ENCODE data around the gene ACOT2. TPM values are rescaled to one million over a fixed set of nuclear protein-coding genes. Genes with fewer than 3 reads are reported as not detected.
"Not testable (repeated sequence)": the region's sequence is repeated elsewhere in the genome, so short reads cannot be mapped to it uniquely, and the experiment has no call there.

ACOT2 gene
- total and polyA plus RNA-seq, 2 donors (not counting 1 experiment from before 2014, with no cell fraction given): 8.3 to 17.7 TPM

DNA sequence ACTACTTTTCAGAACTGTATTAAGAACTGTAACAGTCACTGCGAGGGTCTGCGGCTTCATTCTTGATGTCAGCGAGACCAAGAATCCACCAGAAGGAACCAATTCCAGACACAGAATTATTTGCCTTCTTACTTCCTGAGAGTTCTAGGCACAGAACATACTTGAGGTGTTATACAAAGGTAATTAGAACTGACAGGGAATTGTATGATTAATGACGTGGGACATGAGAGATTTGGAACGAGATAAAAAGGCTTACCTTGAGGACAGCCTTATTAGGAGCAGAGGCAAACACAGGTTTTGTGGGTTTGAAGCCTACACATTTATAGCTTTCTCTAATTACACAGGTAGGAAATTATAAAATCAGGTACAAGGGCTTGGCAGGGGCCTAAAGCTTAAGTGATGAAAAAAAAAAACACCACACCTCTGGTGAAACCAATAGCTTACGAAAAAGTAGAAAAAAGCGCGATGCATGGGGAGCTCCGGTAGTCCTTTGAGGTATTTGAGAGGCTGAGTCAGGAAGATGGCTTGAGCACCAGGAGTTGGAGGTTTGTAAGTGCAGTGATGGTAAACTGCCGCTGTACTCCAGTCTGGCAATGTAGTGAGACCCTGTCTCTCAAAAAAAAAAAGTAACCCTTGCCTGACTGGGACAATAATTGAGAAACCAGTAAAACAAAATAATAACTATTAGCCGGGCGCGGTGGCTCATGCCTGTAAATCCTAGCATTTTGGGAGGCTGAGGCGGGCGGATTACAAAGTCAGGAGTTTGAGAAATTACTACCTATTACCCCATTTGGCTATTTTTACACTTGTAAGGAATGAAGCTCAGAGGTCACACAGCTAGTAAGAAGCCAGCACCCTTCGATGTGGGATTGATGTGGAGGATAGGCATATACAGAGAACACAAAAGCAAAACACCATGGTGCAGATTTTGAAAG, 795 bp upstream of the ACOT2 start:
- ChIA-PET CTCF (interaction anchor here (0.6 to 4.4 kb wide), 6 partner anchors 27 to 161 kb away, joined by 3 to 44 read pairs (median 5); partner anchors contain the start of gene ACOT6), POLR2A (interaction anchor here (0.6 to 1.6 kb wide), 3 partner anchors 29 to 108 kb away, joined by 3 to 4 read pairs (median 3); partner anchors contain the start of gene RIOX1)
- Histone ChIP-seq H3K9me3 (ENCODE audit: control extremely low read depth in 1 of 3, control insufficient read depth in 2 of 3, insufficient read depth in 1 of 3, low read length in 2 of 3) (peaks cover 0 to 4% (median 0%) of the 10 kb centered on the region in 3 donors), H3K27me3 (replicated peaks in 1 of 4; ENCODE audit: control extremely low read depth in 1 of 4, control insufficient read depth in 3 of 4, insufficient read depth in 4 of 4, low read length in 3 of 4) (no peaks in the 10 kb centered on the region), H3K4me1 (ENCODE audit: control insufficient read depth in 2 of 2, insufficient read depth in 2 of 2, low read length in 2 of 2) (peaks cover 19 to 32% of the 10 kb centered on the region in 2 donors), H4K20me1 (ENCODE audit: control insufficient read depth, insufficient read depth, low read length, poor library complexity, severe bottlenecking) (no peaks in the 10 kb centered on the region), H2AFZ (ENCODE audit: insufficient read depth, low read depth, low read length, poor library complexity, severe bottlenecking) (peak overlapping the region; percentile 78), H3K4me2 (replicated peaks; ENCODE audit: low read depth, low read length, poor library complexity, severe bottlenecking) (peak overlapping the region; percentile 83), H3K4me3 (ENCODE audit: control extremely low read depth in 1 of 5, extremely low read depth in 1 of 5, insufficient read depth in 1 of 5, low read depth in 2 of 5, low read length in 4 of 5) (peak overlapping the region; percentile 59 to 70 (median 66)), H3K27ac (ENCODE audit: low read length in 2 of 2) (peak overlapping the region in 1 of 2 donors; percentile 68), H3K36me3 (replicated peaks in 1 of 2; ENCODE audit: control extremely low read depth in 1 of 2, control insufficient read depth in 1 of 2, extremely low read depth in 1 of 2, insufficient read depth in 2 of 2, low read length in 1 of 2) (no peaks in the 10 kb centered on the region), H3K79me2 (ENCODE audit: control insufficient read depth, insufficient read depth, low read length) (peaks cover 20% of the 10 kb centered on the region), H3K9ac (ENCODE audit: low read length) (peak overlapping the region; percentile 68)
- DNase-seq: no peak
- no peak for ATAC-seq (ENCODE audit: low read depth)
- intact Hi-C loops (cut with micrococcal nuclease): loop anchor here (2.0 to 5.0 kb wide), 2 partner anchors 76 to 77 kb away; partner anchors contain the start of genes DNAL1 and RIOX1
- H3K4me1 Mint-ChIP-seq: peaks cover 38% of the 10 kb centered on the region
- H3K27me3 Mint-ChIP-seq: no peaks in the 10 kb centered on the region
- peak overlapping the region; percentile 94 for H3K27ac Mint-ChIP-seq
- H3K9me3 Mint-ChIP-seq (ENCODE audit: insufficient read depth): no peaks in the 10 kb centered on the region
- 100% methylated on average over 3 of the region's 16 CpGs for WGBS (ENCODE audit: insufficient coverage)
- H3K4me3 Mint-ChIP-seq: peak overlapping the region; percentile 92
- TF ChIP-seq, protein P1, sequence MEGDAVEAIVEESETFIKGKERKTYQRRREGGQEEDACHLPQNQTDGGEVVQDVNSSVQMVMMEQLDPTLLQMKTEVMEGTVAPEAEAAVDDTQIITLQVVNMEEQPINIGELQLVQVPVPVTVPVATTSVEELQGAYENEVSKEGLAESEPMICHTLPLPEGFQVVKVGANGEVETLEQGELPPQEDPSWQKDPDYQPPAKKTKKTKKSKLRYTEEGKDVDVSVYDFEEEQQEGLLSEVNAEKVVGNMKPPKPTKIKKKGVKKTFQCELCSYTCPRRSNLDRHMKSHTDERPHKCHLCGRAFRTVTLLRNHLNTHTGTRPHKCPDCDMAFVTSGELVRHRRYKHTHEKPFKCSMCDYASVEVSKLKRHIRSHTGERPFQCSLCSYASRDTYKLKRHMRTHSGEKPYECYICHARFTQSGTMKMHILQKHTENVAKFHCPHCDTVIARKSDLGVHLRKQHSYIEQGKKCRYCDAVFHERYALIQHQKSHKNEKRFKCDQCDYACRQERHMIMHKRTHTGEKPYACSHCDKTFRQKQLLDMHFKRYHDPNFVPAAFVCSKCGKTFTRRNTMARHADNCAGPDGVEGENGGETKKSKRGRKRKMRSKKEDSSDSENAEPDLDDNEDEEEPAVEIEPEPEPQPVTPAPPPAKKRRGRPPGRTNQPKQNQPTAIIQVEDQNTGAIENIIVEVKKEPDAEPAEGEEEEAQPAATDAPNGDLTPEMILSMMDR (IDR thresholded peaks at IDR 0.05): no peak
- TF ChIP-seq EZH2 (IDR thresholded peaks at IDR 0.05; ENCODE audit: borderline replicate concordance, insufficient read depth, low read depth, low read length, poor library complexity, severe bottlenecking): no peak

DNA sequence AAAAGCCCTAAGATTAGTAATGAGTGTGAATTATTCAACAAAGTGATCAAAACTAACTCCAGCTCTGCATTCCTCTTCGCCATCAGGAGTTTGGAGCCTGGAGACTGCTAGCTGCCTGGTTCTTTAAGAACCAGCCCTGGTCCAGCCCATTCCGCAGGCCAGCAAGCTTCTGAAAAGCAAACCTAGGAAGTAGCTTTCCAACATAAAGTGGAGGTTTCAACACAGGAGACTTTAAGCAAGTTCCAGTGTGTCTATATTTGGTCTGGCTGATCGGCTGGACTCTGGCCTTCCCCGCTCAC, 178 bp upstream of the ACOT2 start:
- Histone ChIP-seq H3K4me3 (ENCODE audit: control extremely low read depth in 1 of 5, extremely low read depth in 1 of 5, insufficient read depth in 1 of 5, low read depth in 2 of 5, low read length in 4 of 5) (peak overlapping the region; percentile 59 to 70 (median 66)), H2AFZ (ENCODE audit: insufficient read depth, low read depth, low read length, poor library complexity, severe bottlenecking) (peak overlapping the region; percentile 78), H3K4me1 (ENCODE audit: control insufficient read depth in 2 of 2, insufficient read depth in 2 of 2, low read length in 2 of 2) (peaks cover 19 to 32% of the 10 kb centered on the region in 2 donors), H3K9ac (ENCODE audit: low read length) (peak overlapping the region; percentile 68), H3K79me2 (ENCODE audit: control insufficient read depth, insufficient read depth, low read length) (peaks cover 20% of the 10 kb centered on the region), H3K27ac (ENCODE audit: low read length in 2 of 2) (peak overlapping the region; percentile 68 to 71), H3K4me2 (replicated peaks; ENCODE audit: low read depth, low read length, poor library complexity, severe bottlenecking) (peak overlapping the region; percentile 83)
- not testable (repeated sequence) for H4K20me1 ChIP-seq (ENCODE audit: control insufficient read depth, insufficient read depth, low read length, poor library complexity, severe bottlenecking); DNase-seq; H3K36me3 ChIP-seq (replicated peaks in 1 of 2; ENCODE audit: control extremely low read depth in 1 of 2, control insufficient read depth in 1 of 2, extremely low read depth in 1 of 2, insufficient read depth in 2 of 2, low read length in 1 of 2); H3K9me3 ChIP-seq (ENCODE audit: control extremely low read depth in 1 of 3, control insufficient read depth in 2 of 3, insufficient read depth in 1 of 3, low read length in 2 of 3); ATAC-seq (ENCODE audit: low read depth); H3K9me3 Mint-ChIP-seq (ENCODE audit: insufficient read depth); H3K27me3 ChIP-seq (replicated peaks in 1 of 4; ENCODE audit: control extremely low read depth in 1 of 4, control insufficient read depth in 3 of 4, insufficient read depth in 4 of 4, low read length in 3 of 4); H3K27me3 Mint-ChIP-seq
- ChIA-PET POLR2A (interaction anchor here (0.6 to 1.6 kb wide), 2 partner anchors 78 to 109 kb away, joined by 3 to 4 read pairs; partner anchors contain the start of gene RIOX1), CTCF (interaction anchor here (1.1 to 4.4 kb wide), 4 partner anchors 44 to 160 kb away, joined by 5 to 44 read pairs (median 10); partner anchors contain the start of gene ACOT6)
- H3K4me3 Mint-ChIP-seq: peak overlapping the region; percentile 92
- 33% methylated on average over 3 of the region's 4 CpGs for WGBS (ENCODE audit: insufficient coverage)
- intact Hi-C loops (cut with micrococcal nuclease): loop anchor here (1.0 to 5.0 kb wide), 4 partner anchors 43 to 77 kb away; partner anchors contain the start of genes ACOT6, DNAL1 and RIOX1
- H3K4me1 Mint-ChIP-seq: peaks cover 38% of the 10 kb centered on the region
- H3K27ac Mint-ChIP-seq: peak overlapping the region; percentile 94
